Cerebellar nuclear complex (tissue), 1 donor: ENCODE data around the gene PRSS21.

Experiments used
- DNase-seq, 2 experiments: peaks; one replicate each; lab custom pipeline; 2025; lab: John Stamatoyannopoulos, UW

PRSS21 gene

DNA sequence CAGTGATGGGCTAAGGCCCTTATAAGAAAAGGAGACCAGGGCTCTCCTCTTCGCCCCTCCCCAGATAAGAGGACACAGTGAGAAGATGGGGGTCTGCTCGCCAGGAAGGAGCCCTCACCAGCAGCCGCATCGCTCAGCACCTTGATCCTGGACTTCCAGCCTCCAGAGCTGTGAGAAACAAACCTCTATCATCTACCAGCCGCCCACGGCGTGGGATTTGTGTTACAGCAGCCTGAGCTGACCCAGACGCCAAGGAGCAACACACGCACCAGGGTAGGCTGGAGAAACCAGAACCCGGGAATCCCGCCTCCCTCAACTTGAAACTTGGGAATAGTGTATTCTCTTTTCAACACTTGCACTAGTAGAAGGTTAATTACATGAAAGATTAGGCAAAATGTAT lies 8.9 kb downstream of the PRSS21 start:
- no peak for DNase-seq

DNA sequence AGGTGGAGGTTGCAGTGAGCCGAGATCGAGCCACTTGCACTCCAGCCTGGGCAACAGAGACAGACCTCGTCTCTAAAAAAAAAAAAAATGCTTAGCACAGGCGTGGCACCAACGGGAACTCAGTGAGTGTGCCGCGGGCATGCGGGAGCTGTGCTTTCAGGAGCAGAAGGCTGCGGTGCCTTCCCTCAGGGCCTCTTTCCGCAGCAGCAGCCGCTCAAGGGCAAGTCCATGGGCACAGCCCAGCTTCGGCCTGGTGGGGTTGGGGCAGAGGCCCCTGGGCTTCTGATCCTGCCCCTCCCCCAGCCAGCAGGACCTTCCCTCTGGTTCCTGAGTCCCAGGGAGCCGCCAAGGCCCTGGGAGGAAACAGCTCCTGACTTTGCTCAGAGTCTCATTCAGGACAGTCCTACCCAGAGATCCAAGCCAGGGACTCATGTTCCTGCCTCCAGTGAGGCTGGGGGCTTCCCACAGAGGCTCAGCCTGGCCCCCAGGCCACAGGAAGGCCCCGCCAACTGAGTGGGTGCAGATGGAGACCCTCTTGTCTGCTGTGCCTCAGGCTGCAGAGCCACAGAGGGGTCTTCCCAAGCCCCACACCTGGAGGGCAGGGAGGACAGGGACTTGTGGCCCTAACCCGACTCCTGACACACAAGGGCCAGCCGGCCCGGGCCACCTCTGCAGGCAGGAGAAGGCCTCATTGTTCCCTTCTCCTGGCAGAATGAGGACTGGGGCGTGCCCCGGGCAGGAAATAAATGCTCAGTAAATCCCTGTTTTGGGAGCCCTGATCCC lies 9.7 kb downstream of the PRSS21 start:
- DNase-seq, result no peak

DNA sequence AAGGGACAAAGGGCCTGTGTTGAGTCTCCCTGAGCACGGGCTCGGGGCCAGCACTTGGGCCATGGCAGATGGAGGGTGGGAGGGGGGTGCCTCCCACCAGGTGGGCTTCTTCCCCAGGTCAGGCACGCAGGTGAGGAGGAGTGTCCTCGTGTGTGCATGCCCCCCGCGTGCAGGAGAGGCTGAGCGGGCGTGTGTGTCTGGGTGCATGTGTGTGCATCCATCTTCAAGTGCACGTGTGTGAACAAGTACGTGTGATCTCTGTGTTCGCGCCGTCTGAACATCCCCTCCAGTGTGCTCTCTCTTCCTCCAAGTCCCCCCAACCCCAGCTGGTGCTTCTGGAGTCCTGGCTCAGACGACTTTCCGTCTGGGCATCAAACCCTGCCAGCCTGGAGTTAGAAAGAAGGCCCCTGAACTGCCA lies 10.3 kb downstream of the PRSS21 start:
- no peak for DNase-seq

DNA sequence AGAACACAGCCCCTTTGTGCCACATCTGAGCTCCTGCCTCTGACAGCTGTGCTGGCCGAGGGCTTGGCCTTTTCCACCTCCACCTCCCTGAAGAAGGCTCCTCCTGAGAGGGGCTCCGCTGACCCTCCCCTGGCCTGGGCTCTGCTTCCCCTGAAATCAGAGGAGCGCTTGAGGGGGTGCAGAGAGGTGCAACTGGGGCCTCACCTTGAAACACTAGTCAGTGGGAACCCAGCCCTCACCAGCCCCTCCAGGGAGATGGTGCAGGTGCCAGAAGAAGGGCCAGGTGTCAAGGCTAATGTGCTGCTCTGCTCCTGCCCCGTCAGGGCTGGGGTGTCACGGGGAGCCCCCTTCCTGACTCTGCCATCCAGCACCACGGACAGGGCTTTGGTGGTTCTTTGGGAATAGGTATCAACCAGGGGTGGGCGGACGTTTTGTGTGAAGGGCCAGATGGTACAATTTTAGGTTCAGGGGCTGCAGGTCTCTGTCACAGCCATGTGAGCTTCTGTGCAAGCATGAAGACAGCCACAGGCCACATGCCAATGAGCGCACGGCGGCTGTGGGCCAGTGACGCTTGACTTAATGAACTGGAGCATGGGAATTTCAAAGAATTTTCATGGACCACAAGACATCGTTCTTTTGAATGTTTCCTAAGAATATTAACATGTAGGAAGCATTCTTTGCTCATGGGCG lies 10.9 kb downstream of the PRSS21 start:
- DNase-seq, result no peak

DNA sequence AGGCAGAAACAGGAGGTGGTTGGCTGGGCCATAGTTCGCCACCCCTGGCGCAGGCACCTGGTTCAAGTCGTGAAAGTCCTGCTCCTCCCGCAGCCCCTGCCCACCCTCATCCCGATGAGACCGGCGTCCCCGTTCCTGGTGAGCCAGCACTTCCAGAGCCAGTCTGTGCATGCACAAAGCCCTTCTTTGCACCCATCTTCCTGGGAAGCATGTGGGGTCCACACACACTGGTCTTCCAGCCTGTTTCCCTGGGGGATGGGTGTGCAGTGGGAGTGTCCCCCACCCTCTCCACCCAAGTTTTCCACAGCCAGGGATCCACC lies 11.4 kb downstream of the PRSS21 start:
- DNase-seq, result no peak

DNA sequence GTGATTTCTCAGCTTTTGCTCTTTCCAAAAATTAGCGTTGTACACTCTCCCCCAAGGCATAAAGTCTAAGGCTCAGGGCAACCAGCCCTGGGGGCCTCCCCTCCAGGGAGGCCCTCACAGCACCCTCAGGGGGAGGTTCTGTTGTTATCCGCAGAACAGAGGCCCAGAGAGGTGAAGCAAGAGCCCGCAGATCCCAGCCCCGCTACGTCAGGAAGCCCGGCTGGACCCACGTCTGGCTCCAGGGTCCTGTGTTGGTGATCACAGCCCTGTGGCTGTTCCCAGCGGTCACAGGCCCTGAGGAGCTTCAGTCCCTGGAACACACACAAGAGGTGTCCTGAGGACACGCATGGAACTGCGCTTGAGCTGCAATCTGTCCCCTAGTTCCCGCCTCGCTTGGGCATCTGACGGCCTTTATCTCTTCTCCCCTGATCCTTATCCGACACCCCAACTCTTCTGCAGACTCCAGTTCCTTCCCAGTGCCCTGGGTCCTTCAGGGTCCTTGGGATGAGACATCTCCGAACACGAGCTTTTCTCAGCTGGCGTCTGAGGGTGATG lies 11.9 kb downstream of the PRSS21 start:
- DNase-seq, result no peak

DNA sequence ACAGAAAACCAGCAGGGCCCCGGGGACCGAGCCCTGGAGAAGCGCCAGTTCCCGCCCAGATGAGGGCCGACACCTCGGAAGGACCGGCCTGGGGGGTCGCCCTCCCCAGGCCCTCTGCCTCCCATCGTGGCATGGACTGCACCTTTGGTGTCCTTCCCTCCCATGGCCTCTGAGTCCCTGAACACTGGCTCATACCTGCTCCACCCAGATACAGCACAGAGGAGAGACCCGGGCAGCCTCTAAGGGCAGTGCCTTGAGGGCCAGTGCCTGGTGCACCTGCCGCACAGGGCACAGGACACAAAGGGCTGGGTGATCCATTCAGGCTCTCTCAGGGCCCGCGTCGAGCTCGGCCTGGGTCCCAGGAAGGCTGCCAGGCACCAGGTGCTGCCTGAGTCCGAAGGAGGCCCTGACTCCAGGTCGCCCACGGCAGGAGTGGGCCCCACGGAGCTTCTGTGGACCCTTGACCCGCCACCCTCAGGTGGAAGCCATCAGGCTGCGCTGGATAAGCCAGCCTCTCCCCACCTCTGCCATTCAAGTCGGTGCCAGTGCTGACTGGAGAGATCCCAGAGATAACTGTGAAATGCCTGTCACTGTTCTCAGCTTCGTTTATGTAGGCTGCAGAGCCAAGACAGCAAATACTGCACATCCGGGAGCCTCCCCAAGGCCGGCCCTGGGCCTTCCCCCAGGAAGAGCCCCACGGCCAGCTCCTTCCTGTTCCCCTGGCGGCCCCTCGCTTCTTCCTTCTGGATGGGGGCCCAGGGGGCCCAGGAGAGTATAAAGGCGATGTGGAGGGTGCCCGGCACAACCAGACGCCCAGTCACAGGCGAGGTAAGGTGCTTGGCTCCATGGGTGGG lies 12.7 kb downstream of the PRSS21 start, which contains the start of gene ZG16B:
TSS of gene ZG16B (plus strand) at position 803 of the 854 bp plus-strand sequence. CDS start 139 bp downstream, outside the sequence.
- DNase-seq, result no peak

DNA sequence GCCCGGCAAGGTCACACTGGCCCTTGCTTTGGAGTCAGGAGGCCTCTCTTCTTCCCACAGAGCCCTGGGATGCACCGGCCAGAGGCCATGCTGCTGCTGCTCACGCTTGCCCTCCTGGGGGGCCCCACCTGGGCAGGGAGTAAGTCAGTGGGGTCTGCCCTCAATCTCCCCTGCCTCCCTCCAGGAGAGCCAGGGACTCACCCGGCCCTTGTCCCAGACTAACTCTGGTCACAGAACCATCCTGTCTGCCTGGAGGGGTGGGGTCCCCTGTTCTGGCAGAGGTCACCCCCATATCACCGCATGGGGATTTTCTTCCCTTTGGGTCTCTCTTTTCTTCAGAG lies 13.3 kb downstream of the PRSS21 start:
- no peak for DNase-seq

DNA sequence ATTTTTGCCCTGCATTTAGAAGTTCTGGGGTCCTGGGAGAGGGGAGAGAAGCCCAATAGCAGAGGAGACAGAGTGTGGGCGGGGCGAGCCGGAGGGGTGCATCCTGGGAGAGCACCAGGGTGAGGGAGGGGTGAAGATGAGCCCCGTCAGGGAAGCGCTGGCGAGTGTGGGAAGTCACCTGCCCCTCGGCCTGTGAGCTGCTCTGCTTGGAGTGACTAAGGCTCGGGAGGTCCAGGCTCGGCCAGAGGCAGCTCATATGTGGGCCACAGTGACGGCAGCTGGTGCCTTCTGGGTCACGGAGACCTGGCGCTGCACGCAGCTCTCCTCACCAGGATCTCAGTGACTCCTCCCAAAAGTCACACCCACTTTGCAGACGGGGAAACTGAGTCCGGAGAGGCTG lies 14.2 kb downstream of the PRSS21 start:
- no peak for DNase-seq

DNA sequence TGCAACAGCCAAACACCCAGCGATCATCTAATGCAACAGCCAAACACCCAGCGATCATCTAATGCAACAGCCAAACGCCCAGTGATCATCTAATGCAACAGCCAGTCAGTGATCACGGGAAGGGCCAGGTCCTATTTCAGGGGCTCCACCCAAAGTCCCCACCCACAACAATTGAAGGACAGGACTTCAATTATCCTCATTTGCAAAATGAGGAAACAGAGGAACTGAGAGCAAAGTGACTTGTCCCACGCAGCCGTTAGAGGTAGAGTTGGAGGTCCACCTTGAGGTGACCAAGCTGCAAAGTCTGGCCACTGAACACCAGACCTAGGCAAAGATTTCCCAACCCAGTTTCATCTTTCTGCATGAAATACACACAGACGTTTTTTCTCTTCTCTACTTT lies 16.7 kb downstream of the PRSS21 start:
- no peak for DNase-seq

DNA sequence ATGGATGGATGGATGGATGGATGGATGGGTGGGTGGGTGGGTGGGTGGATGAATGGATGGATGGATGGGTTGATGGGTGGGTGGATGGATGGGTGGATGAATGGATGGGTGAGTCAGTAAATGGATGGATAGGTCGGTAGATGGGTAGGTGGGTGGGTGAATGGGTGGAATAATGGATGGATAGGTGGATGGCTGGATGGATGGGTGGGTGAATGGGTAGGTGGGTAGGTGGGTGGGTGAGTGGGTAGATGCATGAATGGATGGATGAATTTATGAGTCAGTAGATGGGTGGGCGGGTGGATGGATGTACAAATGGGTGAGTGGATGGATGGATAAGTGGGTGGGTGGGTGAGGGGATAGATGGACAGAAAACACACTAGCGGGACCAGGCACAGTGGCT lies 17.9 kb downstream of the PRSS21 start:
- DNase-seq, result no peak

DNA sequence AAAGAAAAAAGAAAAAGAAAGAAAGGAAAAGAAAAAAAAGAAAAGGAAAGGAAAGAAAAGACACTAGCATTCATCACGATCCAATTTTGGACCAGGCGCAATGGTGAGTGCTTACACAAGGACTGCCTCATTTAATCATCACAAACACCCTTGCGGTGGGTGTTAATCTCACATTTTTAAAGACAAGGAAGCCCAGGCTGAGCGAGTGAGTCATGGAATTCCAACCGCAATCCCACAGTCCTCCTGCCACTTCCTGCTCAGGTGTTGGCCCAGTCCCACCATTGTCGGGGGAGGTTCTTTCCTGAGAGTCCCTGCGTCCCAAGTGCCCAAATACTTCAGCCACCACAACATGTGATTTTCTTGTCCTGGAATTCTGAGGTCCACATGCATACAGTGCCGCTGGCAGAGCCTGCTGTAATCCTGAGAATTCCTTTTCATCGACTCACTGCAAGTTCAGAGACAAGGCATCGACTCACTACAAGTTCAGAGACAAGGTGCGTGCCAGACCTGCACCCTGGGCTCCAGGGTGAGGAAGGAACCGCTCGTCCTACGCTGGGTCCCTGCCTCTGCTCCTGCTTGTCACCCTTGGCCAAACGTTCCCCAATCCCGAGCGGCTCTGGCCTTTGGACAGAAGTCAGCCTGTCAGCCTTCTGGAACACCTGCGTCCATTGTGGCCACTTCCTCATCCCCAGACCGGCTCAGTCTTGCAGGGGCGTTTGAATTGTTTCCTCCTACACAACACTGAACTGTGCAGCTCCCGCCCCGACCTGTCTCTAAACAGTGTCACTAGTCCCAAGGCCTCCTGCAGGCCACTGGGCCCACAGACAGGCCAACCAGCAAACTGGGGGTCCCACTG lies 18.8 kb downstream of the PRSS21 start:
- DNase-seq, result no peak

DNA sequence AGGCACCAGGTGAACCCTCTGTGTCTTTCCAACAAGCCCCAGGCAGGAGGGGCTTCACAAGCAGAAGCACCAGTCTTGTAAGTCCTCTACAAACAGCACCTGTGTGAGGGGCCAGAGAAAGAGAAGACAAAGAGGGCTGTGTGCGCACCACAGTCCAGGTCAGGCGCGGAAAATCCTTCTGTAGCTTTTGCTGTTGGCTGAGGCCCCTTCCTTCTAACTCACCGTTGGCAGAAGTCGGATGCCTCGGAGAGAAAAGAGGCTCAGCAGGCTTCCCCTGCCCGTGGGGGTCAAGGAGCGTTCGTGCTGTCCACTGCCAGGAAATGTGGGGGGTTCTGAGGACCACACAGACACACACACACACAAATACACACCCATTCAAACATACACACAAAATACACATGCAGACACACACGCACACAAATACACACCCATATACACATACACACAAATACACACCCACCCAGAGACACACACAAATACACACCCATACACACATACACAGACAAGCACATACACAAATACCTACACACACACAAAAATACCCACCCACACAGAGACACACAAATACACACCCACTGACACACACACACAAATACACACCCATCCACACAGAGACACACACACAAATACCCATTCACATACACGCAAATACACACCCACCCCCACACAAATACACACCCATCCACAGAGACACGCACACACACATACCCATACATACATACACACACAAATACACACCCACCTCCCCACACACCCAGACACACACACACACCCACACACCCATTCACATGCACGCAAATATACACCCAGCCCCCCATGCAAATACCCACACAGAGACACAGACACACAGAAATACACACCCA lies 19.8 kb downstream of the PRSS21 start:
- no peak for DNase-seq

DNA sequence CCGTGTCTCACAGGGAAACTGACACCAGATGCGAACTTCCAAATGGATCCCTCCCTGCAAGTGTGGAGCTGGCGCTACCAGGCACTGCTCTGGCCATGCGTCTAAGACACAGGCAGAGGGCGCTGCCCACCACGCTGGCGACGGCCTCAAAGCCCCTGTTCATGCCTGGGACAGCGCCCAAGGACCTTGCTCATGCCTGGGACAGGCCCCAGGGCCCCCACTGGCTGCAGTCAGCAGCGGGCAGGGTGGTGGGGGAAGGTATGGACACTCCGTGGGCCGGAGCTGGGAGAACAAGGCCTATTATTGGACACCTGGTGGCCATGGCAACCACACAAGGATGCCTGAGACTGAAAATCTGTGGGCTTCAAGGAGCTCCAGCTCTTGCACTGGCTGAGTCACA lies 21.9 kb downstream of the PRSS21 start:
- DNase-seq, result no peak

DNA sequence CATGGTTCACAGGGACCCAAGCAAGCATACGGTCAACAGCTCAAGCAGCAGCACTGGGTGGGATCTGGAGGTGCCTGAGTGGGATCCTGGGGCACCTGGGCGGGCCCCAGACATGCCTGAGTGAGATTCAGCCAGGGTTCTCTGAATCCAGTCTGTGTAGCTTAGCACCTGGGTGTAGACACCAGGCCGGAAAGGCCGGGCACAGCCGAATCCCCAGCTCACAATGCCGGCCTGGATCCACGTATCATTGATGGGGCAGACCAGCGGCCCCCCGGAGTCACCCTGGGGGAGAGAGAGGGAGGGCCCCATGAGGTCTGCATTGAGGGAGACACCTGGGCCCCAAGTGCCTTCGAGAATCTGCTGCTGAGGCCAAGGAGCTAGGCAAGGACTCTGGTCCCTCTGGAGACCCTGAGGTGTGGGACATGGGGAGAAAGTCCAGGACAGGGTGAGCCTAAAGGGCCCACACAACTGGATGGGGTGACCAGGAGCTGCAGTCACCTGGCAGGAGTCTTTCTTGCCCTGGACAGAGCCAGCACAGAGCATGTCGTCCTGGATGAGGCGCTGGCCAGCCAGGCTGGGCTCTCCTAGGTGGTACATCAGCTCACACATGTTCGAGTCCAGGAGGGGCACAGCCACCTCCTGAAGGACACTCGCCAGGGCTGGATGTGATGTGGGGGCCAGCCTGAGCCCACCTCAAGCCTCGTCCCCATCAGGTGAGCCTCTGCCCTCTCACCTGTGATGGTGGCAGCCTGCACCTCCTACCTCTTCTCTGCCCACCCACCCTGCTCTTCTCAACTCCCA lies 22.8 kb downstream of the PRSS21 start:
- no peak for DNase-seq

DNA sequence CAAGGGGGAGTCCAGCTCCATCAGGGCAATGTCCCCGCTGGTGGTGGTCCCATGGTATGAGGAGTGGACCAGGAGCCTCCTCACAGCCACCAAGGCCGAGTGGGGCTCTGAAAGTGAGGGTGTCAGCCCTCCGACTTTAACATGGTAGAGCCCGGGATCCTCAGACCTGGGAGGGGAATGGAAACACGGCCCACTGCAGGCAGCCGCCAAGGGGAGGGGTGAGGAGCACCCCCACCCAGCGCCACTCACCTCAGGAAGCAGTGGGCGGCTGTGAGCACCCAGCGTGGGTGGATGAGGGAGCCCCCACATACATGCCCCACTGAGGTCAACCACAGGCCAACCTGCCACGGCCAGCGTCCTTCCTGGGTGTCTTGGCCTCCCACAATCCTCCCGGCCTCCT lies 23.9 kb downstream of the PRSS21 start:
- no peak for DNase-seq

DNA sequence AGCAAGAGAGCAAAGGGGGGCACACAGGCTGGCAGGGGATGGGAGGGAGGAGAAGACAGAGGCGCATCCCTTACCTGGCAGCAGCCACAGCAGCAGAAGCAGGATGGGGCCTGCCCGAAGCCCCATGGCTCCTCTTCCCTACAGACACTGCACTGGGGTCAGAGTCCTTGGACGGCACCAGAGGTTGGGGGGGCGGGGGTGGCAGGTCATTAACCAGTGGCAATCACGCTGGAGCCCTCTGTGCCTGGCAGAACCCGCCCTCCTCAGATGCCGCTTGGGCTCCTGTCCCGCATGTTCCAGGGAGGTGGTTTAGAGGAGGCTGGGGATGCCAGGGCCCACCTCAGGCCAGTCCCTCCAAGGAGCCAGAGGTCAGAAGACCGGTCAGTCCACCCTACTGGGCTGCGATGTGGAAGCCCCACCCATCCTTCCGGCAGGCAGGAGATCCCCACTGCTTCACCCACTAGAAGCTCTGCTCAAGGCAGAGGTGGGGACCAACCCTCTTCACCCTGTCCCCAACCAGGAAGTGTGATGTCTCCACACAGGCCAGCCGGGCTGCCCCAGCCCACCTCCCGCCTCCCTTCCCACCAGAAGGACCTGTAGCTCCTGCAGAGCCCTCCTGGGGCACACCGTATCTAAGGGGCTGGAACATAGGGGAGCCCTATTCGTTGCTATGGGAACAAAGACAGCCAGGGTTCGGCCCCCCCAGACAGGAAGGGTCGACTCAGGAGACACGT lies 24.7 kb downstream of the PRSS21 start:
- no peak for DNase-seq

DNA sequence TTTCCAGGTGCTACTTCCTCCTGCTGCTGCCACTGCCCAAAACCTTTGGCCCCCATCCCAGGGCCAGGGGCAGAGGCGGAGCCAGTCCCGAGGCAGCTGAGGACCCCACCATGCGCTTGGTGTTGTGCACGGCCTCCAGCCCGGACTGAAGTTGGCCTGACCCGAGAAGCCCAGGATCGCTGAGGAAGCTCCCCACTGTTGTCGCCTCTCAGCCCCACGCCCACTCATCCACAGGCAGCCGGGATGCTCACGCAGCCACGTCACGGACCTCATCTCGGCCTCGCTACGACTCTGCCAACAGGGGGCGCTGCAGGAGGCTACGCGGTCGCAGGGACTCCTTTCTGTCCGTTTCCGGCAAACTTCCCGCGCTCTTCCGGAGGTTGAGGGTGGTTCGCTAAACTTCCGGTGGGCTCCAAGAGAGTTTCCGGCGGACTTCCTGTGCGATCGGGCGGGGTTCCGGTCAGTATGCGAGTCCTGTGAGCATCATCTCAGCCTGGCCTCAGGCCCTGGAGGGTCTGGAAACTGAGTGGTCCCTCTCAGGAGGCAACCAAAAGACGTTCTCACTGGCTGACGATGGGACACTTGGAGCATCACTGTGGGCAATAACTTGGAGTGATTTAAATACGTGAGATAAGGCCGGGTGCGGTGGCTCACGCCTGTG lies 25.4 kb downstream of the PRSS21 start:
- no peak for DNase-seq

DNA sequence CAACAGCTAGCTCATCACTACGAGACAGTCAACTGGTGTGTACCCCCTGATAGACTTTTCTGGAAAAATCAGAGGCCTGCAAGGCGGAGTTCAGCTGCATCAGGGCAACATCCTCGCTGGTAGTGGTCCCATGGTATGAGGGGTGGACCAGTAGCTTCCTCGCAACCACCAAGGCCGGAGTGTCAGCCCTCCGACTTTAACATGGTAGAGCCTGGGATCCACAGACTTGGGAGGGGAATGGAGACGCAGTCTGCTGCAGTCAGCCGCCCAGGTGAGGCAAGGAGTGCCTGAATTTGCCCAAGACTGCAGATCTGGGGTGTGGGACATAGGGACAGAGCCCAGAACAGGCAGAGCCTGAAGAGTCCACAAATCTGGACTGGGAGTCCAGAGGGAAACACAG lies 26.5 kb downstream of the PRSS21 start:
- no peak for DNase-seq
